HepG2 (cell line): ENCODE results near the gene MIF4GD. TPM values are rescaled to one million over a fixed set of nuclear protein-coding genes. Genes with fewer than 3 reads are reported as not detected.

Experiments used
- AKNA ChIP-seq: sonication (generic); formaldehyde crosslinking; IDR thresholded peaks from 2 replicates; pipeline ENCODE4 v1.4.0; 2020; ENCODE audit warnings: missing genetic modification reagents, borderline replicate concordance
- ATF6 ChIP-seq: sonication (generic); formaldehyde crosslinking; conservative IDR thresholded peaks from 2 replicates; pipeline ENCODE4 v1.4.0; 2020; ENCODE audit warnings: missing genetic modification reagents
- FOXC1 ChIP-seq: sonication (generic); formaldehyde crosslinking; IDR thresholded peaks from 2 replicates; pipeline ENCODE4 v1.8.0; 2022; ENCODE audit warnings: mild to moderate bottlenecking, missing genetic modification reagents, borderline replicate concordance
- PLRG1 ChIP-seq: fragments of 450-650 bp; conservative IDR thresholded peaks from 2 replicates; pipeline ENCODE4 v1.6.1; 2016
- POLR2AphosphoS2 ChIP-seq: IDR thresholded peaks from 2 replicates; pipeline ENCODE4 v1.6.1; 2011; ENCODE audit warnings: low read depth, low read length, improper control_type of control experiment
- RBM22 ChIP-seq: fragments of 200-400 bp; formaldehyde crosslinking; optimal IDR thresholded peaks from 2 replicates; pipeline ENCODE3; 2017; ENCODE audit warnings: mild to moderate bottlenecking, low read length, moderate library complexity
- TFDP2 ChIP-seq: sonication (generic); formaldehyde crosslinking; IDR thresholded peaks from 2 replicates; pipeline ENCODE4 v1.4.0; 2020; ENCODE audit warnings: missing genetic modification reagents
- ZFP62 ChIP-seq: sonication (generic); formaldehyde crosslinking; IDR thresholded peaks from 2 replicates; pipeline ENCODE4 v1.4.0; 2020; ENCODE audit warnings: missing genetic modification reagents
- ZHX1 ChIP-seq: sonication (generic); formaldehyde crosslinking; IDR thresholded peaks from 2 replicates; pipeline ENCODE4 v1.8.1; 2022; ENCODE audit warnings: low read depth, mild to moderate bottlenecking, missing genetic modification reagents
- ZMYM3 ChIP-seq: sonication (generic); formaldehyde crosslinking; IDR thresholded peaks from 2 replicates; pipeline ENCODE4 v1.5.1; 2020; ENCODE audit warnings: mild to moderate bottlenecking, missing genetic modification reagents
- ZNF235 ChIP-seq: sonication (generic); formaldehyde crosslinking; IDR thresholded peaks from 2 replicates; pipeline ENCODE4 v1.8.1; 2023; ENCODE audit warnings: mild to moderate bottlenecking, missing genetic modification reagents, borderline replicate concordance
- ZNF253 ChIP-seq: sonication (generic); formaldehyde crosslinking; IDR thresholded peaks from 2 replicates; pipeline ENCODE4 v1.8.0; 2022; ENCODE audit warnings: mild to moderate bottlenecking, missing genetic modification reagents, borderline replicate concordance
- ZNF670 ChIP-seq: sonication (generic); formaldehyde crosslinking; IDR thresholded peaks from 2 replicates; pipeline ENCODE4 v1.8.0; 2022; ENCODE audit warnings: mild to moderate bottlenecking, missing genetic modification reagents, borderline replicate concordance
- ZNF800 ChIP-seq: sonication (generic); formaldehyde crosslinking; IDR thresholded peaks from 2 replicates; pipeline ENCODE4 v1.4.0; 2020; ENCODE audit warnings: missing genetic modification reagents
- ZSCAN20 ChIP-seq: sonication (generic); formaldehyde crosslinking; IDR thresholded peaks from 2 replicates; pipeline ENCODE4 v1.4.0; 2020; ENCODE audit warnings: missing genetic modification reagents, mild to moderate bottlenecking, borderline replicate concordance
- polyA plus RNA-seq, 8 experiments: library from polyadenylated mRNA; depleted of rRNA in 3 of 8; stranded (reverse) in 7 of 8; unstranded in 1 of 8; fragments of >200 nt; fragmentation: Illumina TruSeq in 4 of 8; extraction: Trizol in 4 of 8; gene quantifications; 2 replicates each; pipeline versions ENCODE4 v1.2.1 to v1.2.3, GENCODE V29; 2011 to 2016; ENCODE audit warnings: low read depth in 4 of 8, missing spikeins in 1 of 8, mixed read lengths in 1 of 8; ENCODE audit not compliant: insufficient read depth in 1 of 8
- total RNA-seq, 5 experiments: library from RNA; depleted of rRNA; stranded (reverse); fragments of >200 nt; fragmentation: Illumina TruSeq; extraction: Trizol; gene quantifications; 2 replicates each; pipeline ENCODE4 v1.2.3, GENCODE V29; 2016; ENCODE audit warnings: low read depth in 1 of 5

MIF4GD gene
- total and polyA plus RNA-seq, 2 of the 13 experiments (the other 11 are each of a cell fraction or from before 2014, with no cell fraction given): 14.0 to 28.0 TPM

- no peak for TF ChIP-seq ZFP62 (CRISPR knock-in tag)
- no peak for TF ChIP-seq POLR2AphosphoS2
- no peak for TF ChIP-seq FOXC1
- no peak for TF ChIP-seq ZHX1
- no peak for TF ChIP-seq ZNF800 (CRISPR knock-in tag)
- TF ChIP-seq ATF6 (CRISPR knock-in tag): no peak
- no peak for TF ChIP-seq ZNF235 (CRISPR knock-in tag)
- no peak for TF ChIP-seq ZSCAN20 (CRISPR knock-in tag)
- TF ChIP-seq TFDP2 (CRISPR knock-in tag): no peak
- peak; percentile 75 for TF ChIP-seq RBM22
- TF ChIP-seq PLRG1: no peak
- 0 out of 2 replicates have a peak, but pooled peaks have one; percentile 44 for TF ChIP-seq ZNF253 (CRISPR knock-in tag)
- no peak for TF ChIP-seq AKNA (CRISPR knock-in tag)
- no peak for TF ChIP-seq ZNF670
- TF ChIP-seq ZMYM3 (CRISPR knock-in tag): no peak
These were observed 33.7 kb downstream of the MIF4GD start (continued) for GRCh38 chr17:75237100-75238014.
